Thoracic aorta (tissue), 2 donors: ENCODE results near the gene TMX2. TPM values are rescaled to one million over a fixed set of nuclear protein-coding genes. Genes with fewer than 3 reads are reported as not detected.
"Not testable (repeated sequence)": the region's sequence is repeated elsewhere in the genome, so short reads cannot be mapped to it uniquely, and the experiment has no call there.

Experiments used
- ATAC-seq: fragments of 150-250 bp; one replicate; pipeline ENCODE4 v1.8.0; 2017; ENCODE audit warnings: low read depth; ENCODE audit not compliant: insufficient number of reproducible peaks, low FRiP score
- DNase-seq: peaks from one replicate; pipeline ENCODE4 v3.0.0-alpha.2; 2020; ENCODE audit warnings: low spot score
- H3K27ac ChIP-seq, 2 donors: fragments of 200-600 bp; sonication (generic); 1 replicate in 1 of 2; 2 replicates in 1 of 2; pipeline ENCODE4 v1.5.1; 2016; ENCODE audit warnings: mild to moderate bottlenecking in 2 of 2, moderate library complexity in 2 of 2
- H3K27me3 ChIP-seq: fragments of 200-600 bp; sonication (generic); replicated peaks from 2 replicates; pipeline ENCODE4 v1.6.0; 2016; ENCODE audit warnings: mild to moderate bottlenecking; ENCODE audit not compliant: insufficient read depth
- H3K36me3 ChIP-seq: fragments of 200-600 bp; sonication (generic); one replicate; pipeline ENCODE4 v1.5.1; 2016
- H3K4me1 ChIP-seq, 2 donors: fragments of 200-600 bp; sonication (generic); 1 replicate in 1 of 2; 2 replicates in 1 of 2; pipeline versions ENCODE4 v1.5.1 to v1.6.0; 2016; ENCODE audit warnings: low read depth in 2 of 2, mild to moderate bottlenecking in 1 of 2; ENCODE audit not compliant: control insufficient read depth in 1 of 2
- H3K4me3 ChIP-seq: fragments of 200-600 bp; sonication (generic); 2 replicates; pipeline ENCODE4 v1.5.1; 2016; ENCODE audit warnings: mild to moderate bottlenecking
- H3K9me3 ChIP-seq: fragments of 200-600 bp; sonication (generic); 2 replicates; pipeline ENCODE4 v1.5.1; 2016
- total RNA-seq, 2 donors: library from RNA; depleted of rRNA; stranded (reverse); fragments of >200 nt; gene quantifications; one replicate each; pipeline versions ENCODE4 v1.1.0 to v1.2.3, GENCODE V29; 2016
- TF ChIP-seq, protein P1 (sequence below): fragments of 200-600 bp; sonication (generic); IDR thresholded peaks from one replicate; pipeline ENCODE4 v1.5.1; 2019; ENCODE audit warnings: antibody characterized with exemption

TMX2 gene
- total RNA-seq, 2 donors from 2014 or later, result 47.4 to 57.2 TPM

GRCh38 chr11:57713835-57714234 lies 1.4 kb downstream of the TMX2 start:
- ATAC-seq, result no peak

DNA sequence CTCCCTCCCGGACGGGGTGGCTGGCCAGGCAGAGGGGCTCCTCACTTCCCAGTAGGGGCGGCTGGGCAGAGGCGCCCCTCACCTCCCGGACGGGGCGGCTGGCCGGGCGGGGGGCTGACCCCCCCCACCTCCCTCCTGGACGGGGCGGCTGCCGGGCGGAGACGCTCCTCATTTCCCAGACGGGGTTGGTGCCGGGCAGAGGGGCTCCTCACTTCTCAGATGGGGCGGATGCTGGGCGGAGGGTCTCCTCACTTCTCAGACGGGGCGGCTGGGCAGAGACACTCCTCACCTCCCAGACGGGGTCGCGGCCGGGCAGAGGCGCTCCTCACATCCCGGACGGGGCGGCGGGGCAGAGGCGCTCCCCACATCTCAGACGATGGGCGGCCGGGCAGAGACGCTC lies 4.3 kb downstream of the TMX2 start:
- not testable (repeated sequence) for H3K27ac ChIP-seq, H3K4me3 ChIP-seq, H3K36me3 ChIP-seq, ATAC-seq, H3K27me3 ChIP-seq, H3K9me3 ChIP-seq, DNase-seq
- H3K4me1 ChIP-seq, result peaks cover 9 to 20% of the 10 kb centered on the region in 2 donors

More at GRCh38 chr11:57713835-57714234, 1.4 kb downstream of the TMX2 start:
- Histone ChIP-seq H3K27ac (no peak overlapping the region), H3K36me3 (no peaks in the 10 kb centered on the region), H3K9me3 (no peaks in the 10 kb centered on the region), H3K4me3 (peak overlapping the region; percentile 95), H3K27me3 (no peaks in the 10 kb centered on the region), H3K4me1 (peaks cover 16 to 33% of the 10 kb centered on the region in 2 donors)
- TF ChIP-seq, protein P1, sequence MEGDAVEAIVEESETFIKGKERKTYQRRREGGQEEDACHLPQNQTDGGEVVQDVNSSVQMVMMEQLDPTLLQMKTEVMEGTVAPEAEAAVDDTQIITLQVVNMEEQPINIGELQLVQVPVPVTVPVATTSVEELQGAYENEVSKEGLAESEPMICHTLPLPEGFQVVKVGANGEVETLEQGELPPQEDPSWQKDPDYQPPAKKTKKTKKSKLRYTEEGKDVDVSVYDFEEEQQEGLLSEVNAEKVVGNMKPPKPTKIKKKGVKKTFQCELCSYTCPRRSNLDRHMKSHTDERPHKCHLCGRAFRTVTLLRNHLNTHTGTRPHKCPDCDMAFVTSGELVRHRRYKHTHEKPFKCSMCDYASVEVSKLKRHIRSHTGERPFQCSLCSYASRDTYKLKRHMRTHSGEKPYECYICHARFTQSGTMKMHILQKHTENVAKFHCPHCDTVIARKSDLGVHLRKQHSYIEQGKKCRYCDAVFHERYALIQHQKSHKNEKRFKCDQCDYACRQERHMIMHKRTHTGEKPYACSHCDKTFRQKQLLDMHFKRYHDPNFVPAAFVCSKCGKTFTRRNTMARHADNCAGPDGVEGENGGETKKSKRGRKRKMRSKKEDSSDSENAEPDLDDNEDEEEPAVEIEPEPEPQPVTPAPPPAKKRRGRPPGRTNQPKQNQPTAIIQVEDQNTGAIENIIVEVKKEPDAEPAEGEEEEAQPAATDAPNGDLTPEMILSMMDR, result no peak
- DNase-seq, result no peak

DNA sequence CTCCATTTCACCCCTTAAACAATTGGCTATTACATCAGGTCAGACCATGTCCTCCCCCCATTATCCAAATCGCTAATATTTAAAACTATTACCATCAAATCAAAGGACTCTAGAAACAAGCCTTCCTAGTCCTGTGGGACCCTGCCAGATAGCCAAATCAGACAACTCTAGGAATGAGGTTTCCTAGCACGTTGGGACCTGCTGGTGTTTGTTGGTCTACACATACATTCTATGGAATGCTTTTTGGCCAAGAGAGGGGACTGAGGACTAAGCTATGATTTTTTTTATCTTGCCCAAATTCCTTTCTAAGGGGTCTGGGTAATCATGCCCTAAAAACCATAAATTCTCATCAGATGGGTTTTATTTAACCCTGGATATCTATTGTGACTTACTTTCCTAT lies 14.8 kb downstream of the TMX2 start:
- H3K27me3 ChIP-seq, result no peaks in the 10 kb centered on the region
- H3K36me3 ChIP-seq, result peaks cover 1% of the 10 kb centered on the region
- no peak overlapping the region for H3K27ac ChIP-seq
- no peaks in the 10 kb centered on the region for H3K9me3 ChIP-seq
- TF ChIP-seq, protein P1, result no peak
- DNase-seq, result no peak
- no peak for ATAC-seq
- H3K4me3 ChIP-seq, result no peak overlapping the region
- no peaks in the 10 kb centered on the region for H3K4me1 ChIP-seq

GRCh38 chr11:57728829-57729228 lies 16.4 kb downstream of the TMX2 start:
- no peaks in the 10 kb centered on the region for H3K4me1 ChIP-seq
- H3K27ac ChIP-seq, result no peak overlapping the region
- DNase-seq (no peak), ATAC-seq (no peak)
- no peaks in the 10 kb centered on the region for H3K27me3 ChIP-seq
- no peaks in the 10 kb centered on the region for H3K36me3 ChIP-seq
- no peaks in the 10 kb centered on the region for H3K9me3 ChIP-seq
- TF ChIP-seq, protein P1, result no peak
- no peak overlapping the region for H3K4me3 ChIP-seq

GRCh38 chr11:57729479-57729878 lies 17.1 kb downstream of the TMX2 start:
- Histone ChIP-seq H3K36me3 (no peaks in the 10 kb centered on the region), H3K4me1 (no peaks in the 10 kb centered on the region), H3K27ac (no peak overlapping the region), H3K27me3 (no peaks in the 10 kb centered on the region), H3K4me3 (no peak overlapping the region), H3K9me3 (no peaks in the 10 kb centered on the region)
- TF ChIP-seq, protein P1, result no peak
- ATAC-seq, result no peak
- no peak for DNase-seq

GRCh38 chr11:57732661-57733060 lies 20.3 kb downstream of the TMX2 start:
- TF ChIP-seq, protein P1, result no peak
- no peaks in the 10 kb centered on the region for H3K36me3 ChIP-seq
- H3K27ac ChIP-seq, result no peak overlapping the region
- no peaks in the 10 kb centered on the region for H3K9me3 ChIP-seq
- no peaks in the 10 kb centered on the region for H3K27me3 ChIP-seq
- ATAC-seq, result no peak
- DNase-seq, result no peak
- H3K4me3 ChIP-seq, result no peak overlapping the region
- H3K4me1 ChIP-seq, result no peaks in the 10 kb centered on the region
